Lung (tissue), 12 donors: ENCODE measurements around the gene C1GALT1. TPM values are rescaled to one million over a fixed set of nuclear protein-coding genes. Genes with fewer than 3 reads are reported as not detected.

Experiments used
- ATAC-seq: fragments of 200-7000 bp; cut with Tn5 transposase; one replicate; pipeline ENCODE4 v1.9.1; 2020; ENCODE audit warnings: moderate number of reproducible peaks; ENCODE audit not compliant: insufficient read depth, low FRiP score
- DNase-seq, 3 donors: peaks; one replicate each; pipeline ENCODE4 v3.0.0-alpha.2; 2013 to 2017
- H3K27ac ChIP-seq, 2 donors: one replicate each; pipeline ENCODE4 v1.5.1; 2013; ENCODE audit warnings: mild to moderate bottlenecking in 2 of 2, moderate library complexity in 2 of 2, control low read depth in 1 of 2, inconsistent platforms in 1 of 2, low read depth in 1 of 2, low read length in 1 of 2
- H3K27me3 ChIP-seq, 3 donors: one replicate each; pipeline ENCODE4 v1.5.1; 2013; ENCODE audit warnings: low read length in 2 of 3; ENCODE audit not compliant: control insufficient read depth in 3 of 3, insufficient read depth in 3 of 3
- H3K36me3 ChIP-seq, 4 donors: one replicate each; pipeline ENCODE4 v1.5.1; 2013; ENCODE audit warnings: low read length in 4 of 4, mild to moderate bottlenecking in 1 of 4, moderate library complexity in 1 of 4; ENCODE audit not compliant: control insufficient read depth in 4 of 4, insufficient read depth in 4 of 4
- H3K4me1 ChIP-seq, 5 donors: one replicate each; pipeline ENCODE4 v1.5.1; 2013; ENCODE audit warnings: low read length in 5 of 5, mild to moderate bottlenecking in 2 of 5, moderate library complexity in 1 of 5; ENCODE audit not compliant: control insufficient read depth in 5 of 5, insufficient read depth in 5 of 5
- H3K4me3 ChIP-seq: one replicate; pipeline ENCODE4 v1.5.1; 2013; ENCODE audit warnings: mild to moderate bottlenecking, control low read depth, moderate library complexity
- H3K9ac ChIP-seq, 2 donors: one replicate each; pipeline ENCODE4 v1.5.1; 2013; ENCODE audit warnings: low read length in 2 of 2, control low read depth in 1 of 2; ENCODE audit not compliant: insufficient read depth in 1 of 2
- H3K9me3 ChIP-seq, 4 donors: one replicate each; pipeline ENCODE4 v1.5.1; 2013; ENCODE audit warnings: low read length in 3 of 4, mild to moderate bottlenecking in 1 of 4, moderate library complexity in 1 of 4; ENCODE audit not compliant: control insufficient read depth in 4 of 4, insufficient read depth in 3 of 4
- WGBS, 2 donors: extraction: QIAGEN DNeasy Blood & Tissue Kit; methylation state at CpG; one replicate each; pipeline ENCODE4 v1.1.7; 2013; 5-methylcytosine and 5-hydroxymethylcytosine counted together
- polyA plus RNA-seq, 2 donors: library from polyadenylated mRNA; stranded (reverse); fragments of 200-250 nt; gene quantifications; one replicate each; pipeline ENCODE4 v1.2.1, GENCODE V29; 2013
- total RNA-seq, 2 donors: library from RNA; depleted of rRNA in 1 of 2; stranded (reverse); fragments of >200 nt in 1 of 2; gene quantifications; one replicate each; pipeline ENCODE4 v1.2.1, GENCODE V29; 2014 to 2021
- TF ChIP-seq, protein P1 (sequence below): IDR thresholded peaks from 2 replicates; pipeline ENCODE4 v1.5.1; 2012; ENCODE audit warnings: mild to moderate bottlenecking; ENCODE audit errors: control extremely low read depth, extremely low read depth
- donor health status: control.
- donor health status: control.
- donor health status: Bipolar disorder and iron deficiency.
- donor health status: healthy.
- donor health status: DM: yes; HTN: yes; CAD: no.

Gene C1GALT1
- total and polyA plus RNA-seq, 4 donors: 10.5 to 39.5 (median 23.3) TPM

- Histone ChIP-seq H3K4me1 (peaks cover 0 to 8% (median 0%) of the 10 kb centered on the region in 5 donors), H3K36me3 (no peaks in the 10 kb centered on the region), H3K9ac (no peak overlapping the region), H3K27ac (peak overlapping the region in 1 of 2 donors; percentile 43), H3K27me3 (no peaks in the 10 kb centered on the region), H3K9me3 (no peaks in the 10 kb centered on the region), H3K4me3 (no peak overlapping the region)
- ATAC-seq (no peak), DNase-seq (no peak)
- TF ChIP-seq, protein P1, sequence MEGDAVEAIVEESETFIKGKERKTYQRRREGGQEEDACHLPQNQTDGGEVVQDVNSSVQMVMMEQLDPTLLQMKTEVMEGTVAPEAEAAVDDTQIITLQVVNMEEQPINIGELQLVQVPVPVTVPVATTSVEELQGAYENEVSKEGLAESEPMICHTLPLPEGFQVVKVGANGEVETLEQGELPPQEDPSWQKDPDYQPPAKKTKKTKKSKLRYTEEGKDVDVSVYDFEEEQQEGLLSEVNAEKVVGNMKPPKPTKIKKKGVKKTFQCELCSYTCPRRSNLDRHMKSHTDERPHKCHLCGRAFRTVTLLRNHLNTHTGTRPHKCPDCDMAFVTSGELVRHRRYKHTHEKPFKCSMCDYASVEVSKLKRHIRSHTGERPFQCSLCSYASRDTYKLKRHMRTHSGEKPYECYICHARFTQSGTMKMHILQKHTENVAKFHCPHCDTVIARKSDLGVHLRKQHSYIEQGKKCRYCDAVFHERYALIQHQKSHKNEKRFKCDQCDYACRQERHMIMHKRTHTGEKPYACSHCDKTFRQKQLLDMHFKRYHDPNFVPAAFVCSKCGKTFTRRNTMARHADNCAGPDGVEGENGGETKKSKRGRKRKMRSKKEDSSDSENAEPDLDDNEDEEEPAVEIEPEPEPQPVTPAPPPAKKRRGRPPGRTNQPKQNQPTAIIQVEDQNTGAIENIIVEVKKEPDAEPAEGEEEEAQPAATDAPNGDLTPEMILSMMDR: no peak
- 72 to 76% methylated on average over 15 of the region's 15 CpGs for WGBS, 2 donors
These were observed 19.4 kb downstream of the C1GALT1 start for GRCh38 chr7:7201578-7202374.

GRCh38 chr7:7202375-7202720 is 20.0 kb downstream of the C1GALT1 start:
- Histone ChIP-seq H3K9me3 (no peaks in the 10 kb centered on the region), H3K36me3 (no peaks in the 10 kb centered on the region), H3K9ac (no peak overlapping the region), H3K4me1 (peaks cover 0 to 8% (median 0%) of the 10 kb centered on the region in 5 donors), H3K27me3 (no peaks in the 10 kb centered on the region), H3K4me3 (no peak overlapping the region), H3K27ac (no peak overlapping the region)
- 95 to 98% methylated on average over 1 of the region's 1 CpG for WGBS, 2 donors
- ATAC-seq (no peak), DNase-seq (no peak)
- TF ChIP-seq, protein P1: no peak

DNA sequence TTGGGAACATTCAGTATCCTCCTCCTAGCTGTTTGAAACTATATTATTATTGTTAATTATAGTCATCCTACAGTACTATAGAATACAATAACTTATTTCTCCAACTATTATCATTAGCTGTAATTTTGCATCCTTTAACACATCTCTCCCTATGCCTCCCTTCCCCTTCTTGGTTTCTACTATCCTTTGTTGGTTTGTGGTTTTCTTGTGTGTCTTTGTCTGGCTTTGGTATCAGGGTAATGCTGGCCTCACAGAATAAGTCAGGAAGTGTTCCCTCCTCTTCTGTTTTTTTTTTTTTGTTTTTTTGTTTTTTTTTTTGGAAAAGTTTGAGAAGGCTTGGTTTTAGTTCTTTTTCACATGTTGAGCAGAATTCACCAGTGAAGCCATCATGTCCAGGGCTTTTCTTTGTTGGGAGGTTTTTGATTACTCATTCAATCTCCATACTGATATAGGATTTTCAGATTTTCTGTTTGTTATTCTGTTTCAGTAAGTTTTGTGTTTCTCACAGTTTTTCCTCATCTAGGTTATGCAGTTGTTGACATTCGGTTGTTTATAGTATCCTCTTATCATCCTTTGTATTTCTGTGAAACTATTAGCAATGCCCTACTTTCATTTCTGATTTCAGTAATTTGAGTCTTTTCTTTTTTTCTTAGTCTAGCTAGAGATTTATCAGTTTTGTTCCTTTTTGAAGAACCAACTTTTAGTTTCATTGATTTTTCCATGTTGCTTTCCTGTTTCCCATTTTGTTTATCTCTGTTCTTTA is 21.6 kb downstream of the C1GALT1 start:
- H3K9ac ChIP-seq: no peak overlapping the region
- TF ChIP-seq, protein P1: no peak
- no peaks in the 10 kb centered on the region for H3K36me3 ChIP-seq
- no peaks in the 10 kb centered on the region for H3K27me3 ChIP-seq
- H3K4me1 ChIP-seq: peaks cover 0 to 8% (median 0%) of the 10 kb centered on the region in 5 donors
- DNase-seq (no peak), ATAC-seq (no peak)
- 83% methylated on average over 1 of the region's 1 CpG for WGBS, 2 donors
- no peak overlapping the region for H3K27ac ChIP-seq
- no peaks in the 10 kb centered on the region for H3K9me3 ChIP-seq
- no peak overlapping the region for H3K4me3 ChIP-seq
